HCT116 (cell line): ENCODE data around the gene DLK1. TPM values are rescaled to one million over a fixed set of nuclear protein-coding genes. Genes with fewer than 3 reads are reported as not detected.

ENCODE experiments used
- ATAC-seq: fragments of 200-7000 bp; cut with Tn5 transposase; 2 replicates; pipeline ENCODE4 v1.9.1; 2020; ENCODE audit warnings: mild to moderate bottlenecking, moderate library complexity
- BruUV-seq: library from RNA; stranded (reverse); fragments of 400-500 nt; replicated peaks from 2 replicates; lab custom pipeline; 2021; lab: Mats Ljungman, UMichigan
- CTCF ChIA-PET: fragments of 300-600 bp; sonication (Branson Sonifier 250); formaldehyde crosslinking; loops from one replicate; lab custom pipeline; 2021; ENCODE audit warnings: antibody characterized with exemption; lab: Charles Lee
- POLR2A ChIA-PET: fragments of 300-600, 350-600 bp; sonication (Branson Sonifier 250); formaldehyde crosslinking; loops from one replicate; lab custom pipeline; 2021; ENCODE audit warnings: antibody characterized with exemption; lab: Charles Lee
- RAD21 ChIA-PET, 2 experiments: fragments of 300-600 bp; sonication (Branson Sonifier 250); formaldehyde crosslinking; loops; one replicate each; lab custom pipeline; 2023; ENCODE audit warnings: low total read pairs in 2 of 2; ENCODE audit not compliant: uncharacterized antibody in 2 of 2, unreplicated experiment in 2 of 2, low non-redundant PET in 1 of 2; lab: Charles Lee
- DNase-seq: peaks from one replicate; pipeline ENCODE4 v3.0.0-alpha.2; 2010; ENCODE audit warnings: low read depth, low spot score
- H2AFZ ChIP-seq: fragments of 200-600 bp; shearing (Covaris generic), sonication (generic); 2 replicates; pipeline ENCODE4 v1.6.1; 2017; ENCODE audit warnings: low read depth, mixed run types, mixed read lengths, antibody characterized with exemption, low read length; ENCODE audit not compliant: poor library complexity, severe bottlenecking
- H3K27ac ChIP-seq: 2 replicates; pipeline ENCODE4 v1.5.1; 2012; ENCODE audit warnings: low read depth, low read length
- H3K27me3 ChIP-seq: fragments of 200-600 bp; sonication (generic); 2 replicates; pipeline ENCODE4 v1.6.1; 2016; ENCODE audit warnings: mixed run types, low read length, mixed read lengths; ENCODE audit not compliant: insufficient read depth
- H3K36me3 ChIP-seq, 2 experiments: fragments of 200-500 bp in 1 of 2; fragments of 200-600 bp in 1 of 2; sonication (Bioruptor generic) in 1 of 2; sonication (generic) in 1 of 2; 2 replicates each; pipeline versions ENCODE4 v1.5.1 to v1.6.1; 2014 to 2016; ENCODE audit warnings: low read length in 2 of 2, inconsistent platforms in 1 of 2, mixed read lengths in 1 of 2, mixed run types in 1 of 2; ENCODE audit not compliant: insufficient read depth in 2 of 2, control insufficient read depth in 1 of 2
- H3K4me1 ChIP-seq, 2 experiments: fragments of 200-600 bp in 1 of 2; sonication (generic) in 1 of 2; 2 replicates each; pipeline versions ENCODE4 v1.5.1 to v1.6.1; 2012 to 2017; ENCODE audit warnings: low read length in 2 of 2, inconsistent platforms in 1 of 2, mild to moderate bottlenecking in 1 of 2, mixed read lengths in 1 of 2, mixed run types in 1 of 2, moderate library complexity in 1 of 2; ENCODE audit not compliant: insufficient read depth in 2 of 2, control insufficient read depth in 1 of 2
- H3K4me2 ChIP-seq: fragments of 200-600 bp; sonication (generic); 2 replicates; pipeline ENCODE4 v1.6.1; 2017; ENCODE audit warnings: mixed run types, low read length, mixed read lengths
- H3K4me3 ChIP-seq, 2 experiments: fragments of 200-600 bp in 1 of 2; sonication (generic) in 1 of 2; replicated peaks in 1 of 2; 2 replicates each; pipeline ENCODE4 v1.5.1; 2011 to 2016; ENCODE audit warnings: low read length in 2 of 2, control low read depth in 1 of 2, low read depth in 1 of 2, mild to moderate bottlenecking in 1 of 2, mixed read lengths in 1 of 2, mixed run types in 1 of 2
- H3K79me2 ChIP-seq: fragments of 200-600 bp; sonication (generic); 2 replicates; pipeline ENCODE4 v1.6.1; 2017; ENCODE audit warnings: mild to moderate bottlenecking, mixed run types, low read length, moderate library complexity, mixed read lengths; ENCODE audit not compliant: insufficient read depth
- H3K9ac ChIP-seq: fragments of 200-600 bp; sonication (generic); 2 replicates; pipeline ENCODE4 v1.6.1; 2016; ENCODE audit warnings: low read length, mixed read lengths
- H3K9me2 ChIP-seq: fragments of 200-600 bp; sonication (generic), shearing (Covaris generic); 2 replicates; pipeline ENCODE4 v1.6.1; 2017; ENCODE audit warnings: mixed run types, mild to moderate bottlenecking, moderate library complexity; ENCODE audit not compliant: insufficient read depth
- H3K9me3 ChIP-seq, 2 experiments: fragments of 200-500 bp in 1 of 2; fragments of 200-600 bp in 1 of 2; sonication (Bioruptor generic) in 1 of 2; sonication (generic) in 1 of 2; 2 replicates each; pipeline ENCODE4 v1.6.1; 2014 to 2017; ENCODE audit warnings: low read length in 2 of 2, mixed read lengths in 2 of 2, inconsistent platforms in 1 of 2, low read depth in 1 of 2, mild to moderate bottlenecking in 1 of 2, mixed run types in 1 of 2, moderate library complexity in 1 of 2; ENCODE audit not compliant: control insufficient read depth in 1 of 2, insufficient read depth in 1 of 2
- H4K20me1 ChIP-seq: fragments of 200-600 bp; sonication (generic), shearing (Covaris generic); 2 replicates; pipeline ENCODE4 v1.6.1; 2017; ENCODE audit warnings: mixed run types, mild to moderate bottlenecking, moderate library complexity; ENCODE audit not compliant: insufficient read depth
- ELF1 ChIP-seq: IDR thresholded peaks from 2 replicates; pipeline ENCODE4 v1.6.1; 2012; ENCODE audit warnings: low read depth, borderline replicate concordance
- JUND ChIP-seq: IDR thresholded peaks from 2 replicates; pipeline ENCODE4 v1.6.1; 2012
- SIN3A ChIP-seq: IDR thresholded peaks from 2 replicates; pipeline ENCODE4 v1.6.1; 2012; ENCODE audit warnings: low read depth
- SP1 ChIP-seq: IDR thresholded peaks from 2 replicates; pipeline ENCODE4 v1.6.1; 2012; ENCODE audit warnings: low read depth
- TCF7L2 ChIP-seq: IDR thresholded peaks from 2 replicates; pipeline ENCODE4 v1.7.0; 2011; ENCODE audit warnings: borderline replicate concordance, inconsistent platforms; ENCODE audit not compliant: insufficient read depth, insufficient read length; ENCODE audit errors: extremely low read depth
- ZNF274 ChIP-seq: fragments of 200-500 bp; sonication (Bioruptor generic); IDR thresholded peaks from 2 replicates; pipeline ENCODE4 v1.6.1; 2014; ENCODE audit warnings: mild to moderate bottlenecking, low read depth, low read length, inconsistent platforms
- intact Hi-C: fragments of 100-400 bp; cut with micrococcal nuclease; formaldehyde crosslinking; loops from 2 replicates; pipeline ENCODE4 v1.10.0; 2022
- total RNA-seq: library from RNA; stranded (reverse); gene quantifications from one replicate; pipeline ENCODE4 v1.2.1, GENCODE V29; 2021; ENCODE audit not compliant: unreplicated experiment
- TF ChIP-seq, protein P1 (sequence below): IDR thresholded peaks from 2 replicates; pipeline ENCODE4 v1.6.1; 2011; ENCODE audit warnings: mild to moderate bottlenecking, low read length, moderate library complexity; ENCODE audit not compliant: insufficient replicate concordance; ENCODE audit errors: extremely low read depth
- TF ChIP-seq, protein P2 (sequence below), 3 experiments: fragments of 200-600 bp in 1 of 3; sonication (generic) in 1 of 3; IDR thresholded peaks in 2 of 3; conservative IDR thresholded peaks in 1 of 3; 2 replicates each; pipeline ENCODE4 v1.5.1; 2012 to 2017; ENCODE audit warnings: low read depth in 2 of 3, low read length in 2 of 3, antibody characterized with exemption in 1 of 3, borderline replicate concordance in 1 of 3, control low read depth in 1 of 3, mild to moderate bottlenecking in 1 of 3, mixed read lengths in 1 of 3, mixed run types in 1 of 3, moderate library complexity in 1 of 3; ENCODE audit not compliant: insufficient read depth in 1 of 3
- TF ChIP-seq, protein P3 (sequence below): IDR thresholded peaks from 2 replicates; pipeline ENCODE4 v1.6.1; 2012
- TF ChIP-seq, protein P4 (sequence below): IDR thresholded peaks from 2 replicates; pipeline ENCODE4 v1.6.1; 2012; ENCODE audit warnings: low read depth
- TF ChIP-seq, protein P5 (sequence below): IDR thresholded peaks from 2 replicates; pipeline ENCODE4 v1.6.1; 2012

DLK1 gene
- total RNA-seq, 1 experiment from 2014 or later: 1.5 TPM

DNA sequence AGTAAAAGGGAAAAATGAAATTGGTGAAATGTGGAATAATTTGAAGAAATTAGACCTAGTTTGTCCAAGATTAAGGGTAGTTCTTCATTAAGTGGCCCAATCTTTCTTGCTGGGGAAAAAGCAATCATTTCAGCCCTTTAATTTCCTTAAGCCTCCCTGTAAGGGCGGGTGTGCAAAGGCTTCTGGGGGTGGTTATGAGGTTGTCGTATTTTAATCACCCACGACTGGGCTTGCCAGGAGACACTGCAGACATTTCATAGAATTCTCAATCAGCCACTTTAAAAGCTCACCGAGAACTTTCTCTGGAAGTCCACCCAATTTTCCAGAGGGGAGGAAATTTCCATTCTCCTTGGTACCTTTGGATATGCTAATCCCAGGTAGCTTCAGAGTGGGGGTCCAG lies 43.4 kb downstream of the DLK1 start:
- intact Hi-C loops: no loop called here
- H3K27me3 ChIP-seq: peaks cover 5% of the 10 kb centered on the region; the same call in 1 of the 2 replicates
- no peaks in the 10 kb centered on the region for H3K9me2 ChIP-seq
- no peak for TF ChIP-seq ZNF274
- H3K4me1 ChIP-seq: no peaks in the 10 kb centered on the region
- ChIA-PET POLR2A (no interaction called here), RAD21 (no interaction called here), CTCF (no interaction called here)
- no peak overlapping the region for H2AFZ ChIP-seq
- no peak overlapping the region for H3K27ac ChIP-seq
- ATAC-seq: no peak
- DNase-seq: no peak
- no peaks in the 10 kb centered on the region for H4K20me1 ChIP-seq
- no peaks in the 10 kb centered on the region for H3K36me3 ChIP-seq
- no peak overlapping the region for H3K9ac ChIP-seq
- no peaks in the 10 kb centered on the region for H3K9me3 ChIP-seq
- H3K4me3 ChIP-seq: no peak overlapping the region
- no peaks in the 10 kb centered on the region for H3K79me2 ChIP-seq
- no TSS peak for BruUV-seq
- no peak overlapping the region for H3K4me2 ChIP-seq

DNA sequence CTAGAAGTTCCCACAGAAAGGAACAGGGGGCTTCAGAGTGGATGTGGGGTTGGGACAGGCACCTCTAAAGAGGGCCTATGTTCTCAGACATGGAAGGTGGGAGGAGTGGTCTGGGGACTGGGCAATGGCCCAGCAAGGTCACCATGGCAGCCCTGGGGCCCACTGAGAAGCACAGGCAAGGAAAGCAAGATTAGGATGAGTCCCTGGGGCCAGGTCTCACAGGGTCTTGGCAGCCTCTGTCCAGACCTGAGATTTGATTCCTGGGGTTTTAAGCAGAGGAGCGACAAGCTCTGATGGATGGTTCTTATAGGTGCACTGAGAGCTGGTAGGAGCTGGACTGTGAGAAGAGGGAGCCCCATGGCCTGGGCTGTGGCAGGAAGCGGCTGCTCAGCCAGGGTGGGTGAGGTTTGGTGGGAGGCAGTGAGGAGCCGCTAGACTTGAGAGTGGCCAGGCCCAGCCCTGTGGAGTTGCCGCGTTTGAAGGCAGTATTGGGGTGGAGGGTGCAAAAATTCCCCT lies 44.0 kb downstream of the DLK1 start:
- no peaks in the 10 kb centered on the region for H3K36me3 ChIP-seq
- ChIA-PET POLR2A (no interaction called here), RAD21 (no interaction called here), CTCF (no interaction called here)
- no peak overlapping the region for H2AFZ ChIP-seq
- H3K4me1 ChIP-seq: no peaks in the 10 kb centered on the region
- no peak overlapping the region for H3K9ac ChIP-seq
- H3K27me3 ChIP-seq: peaks cover 5% of the 10 kb centered on the region; the same call in 1 of the 2 replicates
- no peaks in the 10 kb centered on the region for H3K79me2 ChIP-seq
- intact Hi-C loops: no loop called here
- BruUV-seq: no TSS peak
- H3K4me2 ChIP-seq: no peak overlapping the region
- no peaks in the 10 kb centered on the region for H3K9me2 ChIP-seq
- no peak for ATAC-seq
- H3K27ac ChIP-seq: no peak overlapping the region
- DNase-seq: no peak
- H3K9me3 ChIP-seq: no peaks in the 10 kb centered on the region
- no peak overlapping the region for H3K4me3 ChIP-seq
- no peaks in the 10 kb centered on the region for H4K20me1 ChIP-seq
- TF ChIP-seq, protein P1, sequence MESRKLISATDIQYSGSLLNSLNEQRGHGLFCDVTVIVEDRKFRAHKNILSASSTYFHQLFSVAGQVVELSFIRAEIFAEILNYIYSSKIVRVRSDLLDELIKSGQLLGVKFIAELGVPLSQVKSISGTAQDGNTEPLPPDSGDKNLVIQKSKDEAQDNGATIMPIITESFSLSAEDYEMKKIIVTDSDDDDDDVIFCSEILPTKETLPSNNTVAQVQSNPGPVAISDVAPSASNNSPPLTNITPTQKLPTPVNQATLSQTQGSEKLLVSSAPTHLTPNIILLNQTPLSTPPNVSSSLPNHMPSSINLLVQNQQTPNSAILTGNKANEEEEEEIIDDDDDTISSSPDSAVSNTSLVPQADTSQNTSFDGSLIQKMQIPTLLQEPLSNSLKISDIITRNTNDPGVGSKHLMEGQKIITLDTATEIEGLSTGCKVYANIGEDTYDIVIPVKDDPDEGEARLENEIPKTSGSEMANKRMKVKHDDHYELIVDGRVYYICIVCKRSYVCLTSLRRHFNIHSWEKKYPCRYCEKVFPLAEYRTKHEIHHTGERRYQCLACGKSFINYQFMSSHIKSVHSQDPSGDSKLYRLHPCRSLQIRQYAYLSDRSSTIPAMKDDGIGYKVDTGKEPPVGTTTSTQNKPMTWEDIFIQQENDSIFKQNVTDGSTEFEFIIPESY: no peak
- TF ChIP-seq SP1 (no peak), ELF1 (no peak), JUND (no peak), SIN3A (no peak), ZNF274 (no peak), TCF7L2 (no peak)
- TF ChIP-seq, protein P2, sequence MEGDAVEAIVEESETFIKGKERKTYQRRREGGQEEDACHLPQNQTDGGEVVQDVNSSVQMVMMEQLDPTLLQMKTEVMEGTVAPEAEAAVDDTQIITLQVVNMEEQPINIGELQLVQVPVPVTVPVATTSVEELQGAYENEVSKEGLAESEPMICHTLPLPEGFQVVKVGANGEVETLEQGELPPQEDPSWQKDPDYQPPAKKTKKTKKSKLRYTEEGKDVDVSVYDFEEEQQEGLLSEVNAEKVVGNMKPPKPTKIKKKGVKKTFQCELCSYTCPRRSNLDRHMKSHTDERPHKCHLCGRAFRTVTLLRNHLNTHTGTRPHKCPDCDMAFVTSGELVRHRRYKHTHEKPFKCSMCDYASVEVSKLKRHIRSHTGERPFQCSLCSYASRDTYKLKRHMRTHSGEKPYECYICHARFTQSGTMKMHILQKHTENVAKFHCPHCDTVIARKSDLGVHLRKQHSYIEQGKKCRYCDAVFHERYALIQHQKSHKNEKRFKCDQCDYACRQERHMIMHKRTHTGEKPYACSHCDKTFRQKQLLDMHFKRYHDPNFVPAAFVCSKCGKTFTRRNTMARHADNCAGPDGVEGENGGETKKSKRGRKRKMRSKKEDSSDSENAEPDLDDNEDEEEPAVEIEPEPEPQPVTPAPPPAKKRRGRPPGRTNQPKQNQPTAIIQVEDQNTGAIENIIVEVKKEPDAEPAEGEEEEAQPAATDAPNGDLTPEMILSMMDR (IDR thresholded peaks at IDR 0.05 in 2 of 3, conservative IDR thresholded peaks at IDR 0.05 in 1 of 3; ENCODE audit: borderline replicate concordance in 1 of 3, insufficient read depth in 1 of 3, low read depth in 2 of 3, low read length in 2 of 3): no peak
- TF ChIP-seq, protein P3, sequence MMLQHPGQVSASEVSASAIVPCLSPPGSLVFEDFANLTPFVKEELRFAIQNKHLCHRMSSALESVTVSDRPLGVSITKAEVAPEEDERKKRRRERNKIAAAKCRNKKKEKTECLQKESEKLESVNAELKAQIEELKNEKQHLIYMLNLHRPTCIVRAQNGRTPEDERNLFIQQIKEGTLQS: no peak
- TF ChIP-seq, protein P4, sequence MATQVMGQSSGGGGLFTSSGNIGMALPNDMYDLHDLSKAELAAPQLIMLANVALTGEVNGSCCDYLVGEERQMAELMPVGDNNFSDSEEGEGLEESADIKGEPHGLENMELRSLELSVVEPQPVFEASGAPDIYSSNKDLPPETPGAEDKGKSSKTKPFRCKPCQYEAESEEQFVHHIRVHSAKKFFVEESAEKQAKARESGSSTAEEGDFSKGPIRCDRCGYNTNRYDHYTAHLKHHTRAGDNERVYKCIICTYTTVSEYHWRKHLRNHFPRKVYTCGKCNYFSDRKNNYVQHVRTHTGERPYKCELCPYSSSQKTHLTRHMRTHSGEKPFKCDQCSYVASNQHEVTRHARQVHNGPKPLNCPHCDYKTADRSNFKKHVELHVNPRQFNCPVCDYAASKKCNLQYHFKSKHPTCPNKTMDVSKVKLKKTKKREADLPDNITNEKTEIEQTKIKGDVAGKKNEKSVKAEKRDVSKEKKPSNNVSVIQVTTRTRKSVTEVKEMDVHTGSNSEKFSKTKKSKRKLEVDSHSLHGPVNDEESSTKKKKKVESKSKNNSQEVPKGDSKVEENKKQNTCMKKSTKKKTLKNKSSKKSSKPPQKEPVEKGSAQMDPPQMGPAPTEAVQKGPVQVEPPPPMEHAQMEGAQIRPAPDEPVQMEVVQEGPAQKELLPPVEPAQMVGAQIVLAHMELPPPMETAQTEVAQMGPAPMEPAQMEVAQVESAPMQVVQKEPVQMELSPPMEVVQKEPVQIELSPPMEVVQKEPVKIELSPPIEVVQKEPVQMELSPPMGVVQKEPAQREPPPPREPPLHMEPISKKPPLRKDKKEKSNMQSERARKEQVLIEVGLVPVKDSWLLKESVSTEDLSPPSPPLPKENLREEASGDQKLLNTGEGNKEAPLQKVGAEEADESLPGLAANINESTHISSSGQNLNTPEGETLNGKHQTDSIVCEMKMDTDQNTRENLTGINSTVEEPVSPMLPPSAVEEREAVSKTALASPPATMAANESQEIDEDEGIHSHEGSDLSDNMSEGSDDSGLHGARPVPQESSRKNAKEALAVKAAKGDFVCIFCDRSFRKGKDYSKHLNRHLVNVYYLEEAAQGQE: no peak
- TF ChIP-seq, protein P5, sequence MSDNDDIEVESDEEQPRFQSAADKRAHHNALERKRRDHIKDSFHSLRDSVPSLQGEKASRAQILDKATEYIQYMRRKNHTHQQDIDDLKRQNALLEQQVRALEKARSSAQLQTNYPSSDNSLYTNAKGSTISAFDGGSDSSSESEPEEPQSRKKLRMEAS: no peak
